HepG2 (cell line): ENCODE measurements around the gene INO80B. TPM values are rescaled to one million over a fixed set of nuclear protein-coding genes. Genes with fewer than 3 reads are reported as not detected.

Experiments used
- AHR ChIP-seq: IDR thresholded peaks from 2 replicates; pipeline ENCODE4 v1.6.1; 2018; ENCODE audit warnings: missing genetic modification reagents, missing compliant biosample characterization
- CHCHD3 ChIP-seq: sonication (generic); formaldehyde crosslinking; IDR thresholded peaks from 2 replicates; pipeline ENCODE4 v1.8.0; 2022; ENCODE audit warnings: mild to moderate bottlenecking, missing genetic modification reagents, moderate library complexity
- HHEX ChIP-seq: IDR thresholded peaks from 2 replicates; pipeline ENCODE4 v1.6.1; 2016; ENCODE audit warnings: control low read depth
- HNRNPUL1 ChIP-seq: fragments of 200-400 bp; formaldehyde crosslinking; IDR thresholded peaks from 2 replicates; pipeline ENCODE4 v1.6.1; 2017; ENCODE audit warnings: low read depth, mild to moderate bottlenecking, low read length, moderate library complexity
- ISL2 ChIP-seq: sonication (generic); formaldehyde crosslinking; IDR thresholded peaks from 2 replicates; pipeline ENCODE4 v1.5.0; 2020; ENCODE audit warnings: missing genetic modification reagents
- MED13 ChIP-seq: sonication (generic); formaldehyde crosslinking; IDR thresholded peaks from 2 replicates; pipeline ENCODE4 v1.5.0; 2020; ENCODE audit warnings: missing genetic modification reagents
- NR3C1 ChIP-seq: sonication (generic); formaldehyde crosslinking; IDR thresholded peaks from 2 replicates; pipeline ENCODE4 v1.4.0; 2020; ENCODE audit warnings: missing genetic modification reagents
- RFX3 ChIP-seq: IDR thresholded peaks from 2 replicates; pipeline ENCODE4 v1.6.1; 2016; ENCODE audit warnings: missing biosample characterization, missing genetic modification reagents
- RFXAP ChIP-seq: sonication (generic); formaldehyde crosslinking; IDR thresholded peaks from 2 replicates; pipeline ENCODE4 v1.4.0; 2020; ENCODE audit warnings: missing genetic modification reagents, borderline replicate concordance
- SNAPC2 ChIP-seq: sonication (generic); formaldehyde crosslinking; IDR thresholded peaks from 2 replicates; pipeline ENCODE4 v1.8.1; 2022; ENCODE audit warnings: mild to moderate bottlenecking, missing genetic modification reagents
- SPEN ChIP-seq: sonication (generic); formaldehyde crosslinking; IDR thresholded peaks from 2 replicates; pipeline ENCODE4 v1.5.1; 2020; ENCODE audit warnings: low read depth, mild to moderate bottlenecking, missing genetic modification reagents
- ZBTB8A ChIP-seq: sonication (generic); formaldehyde crosslinking; IDR thresholded peaks from 2 replicates; pipeline ENCODE4 v1.4.0; 2020; ENCODE audit warnings: mild to moderate bottlenecking, low read depth, missing genetic modification reagents, borderline replicate concordance
- ZC3H13 ChIP-seq: sonication (generic); formaldehyde crosslinking; IDR thresholded peaks from 2 replicates; pipeline ENCODE4 v1.8.1; 2023; ENCODE audit warnings: mild to moderate bottlenecking, missing genetic modification reagents, moderate library complexity
- ZFP90 ChIP-seq: sonication (generic); formaldehyde crosslinking; IDR thresholded peaks from 2 replicates; pipeline ENCODE4 v1.8.0; 2022; ENCODE audit warnings: missing genetic modification reagents, mild to moderate bottlenecking, inconsistent platforms, borderline replicate concordance
- ZKSCAN8 ChIP-seq: IDR thresholded peaks from 2 replicates; pipeline ENCODE4 v1.6.1; 2016; ENCODE audit warnings: borderline replicate concordance, missing genetic modification reagents, missing compliant biosample characterization
- ZNF326 ChIP-seq: sonication (generic); formaldehyde crosslinking; IDR thresholded peaks from 2 replicates; pipeline ENCODE4 v1.4.0; 2020; ENCODE audit warnings: missing genetic modification reagents, borderline replicate concordance
- ZNF333 ChIP-seq: sonication (generic); formaldehyde crosslinking; IDR thresholded peaks from 2 replicates; pipeline ENCODE4 v1.4.0; 2020; ENCODE audit warnings: mild to moderate bottlenecking, missing genetic modification reagents, borderline replicate concordance
- ZNF337 ChIP-seq: sonication (generic); formaldehyde crosslinking; IDR thresholded peaks from 2 replicates; pipeline ENCODE4 v1.5.1; 2020; ENCODE audit warnings: missing genetic modification reagents, low read depth, mild to moderate bottlenecking, borderline replicate concordance
- ZNF672 ChIP-seq: sonication (generic); formaldehyde crosslinking; IDR thresholded peaks from 2 replicates; pipeline ENCODE4 v1.8.1; 2022; ENCODE audit warnings: missing genetic modification reagents
- ZSCAN25 ChIP-seq: sonication (generic); formaldehyde crosslinking; IDR thresholded peaks from 2 replicates; pipeline ENCODE4 v1.8.0; 2022; ENCODE audit warnings: mild to moderate bottlenecking, missing genetic modification reagents
- polyA plus RNA-seq, 8 experiments: library from polyadenylated mRNA; depleted of rRNA in 3 of 8; stranded (reverse) in 7 of 8; unstranded in 1 of 8; fragments of >200 nt; fragmentation: Illumina TruSeq in 4 of 8; extraction: Trizol in 4 of 8; gene quantifications; 2 replicates each; pipeline versions ENCODE4 v1.2.1 to v1.2.3, GENCODE V29; 2011 to 2016; ENCODE audit warnings: low read depth in 4 of 8, missing spikeins in 1 of 8, mixed read lengths in 1 of 8; ENCODE audit not compliant: insufficient read depth in 1 of 8
- total RNA-seq, 5 experiments: library from RNA; depleted of rRNA; stranded (reverse); fragments of >200 nt; fragmentation: Illumina TruSeq; extraction: Trizol; gene quantifications; 2 replicates each; pipeline ENCODE4 v1.2.3, GENCODE V29; 2016; ENCODE audit warnings: low read depth in 1 of 5
- TF ChIP-seq, protein P1 (sequence below): sonication (generic); formaldehyde crosslinking; IDR thresholded peaks from 2 replicates; pipeline ENCODE4 v1.9.0; 2021; ENCODE audit warnings: missing genetic modification reagents, borderline replicate concordance
- TF ChIP-seq, protein P2 (sequence below): sonication (generic); formaldehyde crosslinking; IDR thresholded peaks from 2 replicates; pipeline ENCODE4 v1.5.0; 2020; ENCODE audit warnings: mild to moderate bottlenecking, missing genetic modification reagents, moderate library complexity
- TF ChIP-seq, protein P3 (sequence below): sonication (generic); formaldehyde crosslinking; IDR thresholded peaks from 2 replicates; pipeline ENCODE4 v1.8.1; 2023; ENCODE audit warnings: mild to moderate bottlenecking, moderate library complexity, missing genetic modification reagents

The INO80B gene
- total and polyA plus RNA-seq, 2 of the 13 experiments (the other 11 are each of a cell fraction or from before 2014, with no cell fraction given), result 6.2 to 14.5 TPM

GRCh38 chr2:74441690-74442482 is 13.0 kb upstream of the INO80B start, which contains the start of gene RTKN (continued):
- TF ChIP-seq RFX3 (CRISPR knock-in tag) (peak; percentile 33; the same call in 1 of the 2 replicates), RFXAP (CRISPR knock-in tag) (peak; percentile 72; the same call in 1 of the 2 replicates), ISL2 (CRISPR knock-in tag) (no peak), NR3C1 (CRISPR knock-in tag) (no peak), AHR (no peak; the same call in 1 of the 2 replicates), SPEN (CRISPR knock-in tag) (peak; percentile 79), ZNF337 (0 out of 2 replicates have a peak, but pooled peaks have one; percentile 66), HHEX (CRISPR knock-in tag) (no peak), CHCHD3 (CRISPR knock-in tag) (peak; percentile 90), ZFP90 (CRISPR knock-in tag) (peak; percentile 65; the same call in 1 of the 2 replicates), SNAPC2 (CRISPR knock-in tag) (peak; percentile 96; the same call in 1 of the 2 replicates), MED13 (peak; percentile 84; the same call in 1 of the 2 replicates), ZSCAN25 (CRISPR knock-in tag) (peak; percentile 43), ZNF326 (CRISPR knock-in tag) (no peak; the same call in 1 of the 2 replicates), HNRNPUL1 (0 out of 2 replicates have a peak, but pooled peaks have one; percentile 70), ZNF333 (no peak; the same call in none of the 2 replicates), ZC3H13 (CRISPR knock-in tag) (0 out of 2 replicates have a peak, but pooled peaks have one; percentile 82), ZBTB8A (CRISPR knock-in tag) (no peak), ZKSCAN8 (peak; percentile 58; the same call in 1 of the 2 replicates), ZNF672 (CRISPR knock-in tag) (no peak)
- TF ChIP-seq, protein P1, sequence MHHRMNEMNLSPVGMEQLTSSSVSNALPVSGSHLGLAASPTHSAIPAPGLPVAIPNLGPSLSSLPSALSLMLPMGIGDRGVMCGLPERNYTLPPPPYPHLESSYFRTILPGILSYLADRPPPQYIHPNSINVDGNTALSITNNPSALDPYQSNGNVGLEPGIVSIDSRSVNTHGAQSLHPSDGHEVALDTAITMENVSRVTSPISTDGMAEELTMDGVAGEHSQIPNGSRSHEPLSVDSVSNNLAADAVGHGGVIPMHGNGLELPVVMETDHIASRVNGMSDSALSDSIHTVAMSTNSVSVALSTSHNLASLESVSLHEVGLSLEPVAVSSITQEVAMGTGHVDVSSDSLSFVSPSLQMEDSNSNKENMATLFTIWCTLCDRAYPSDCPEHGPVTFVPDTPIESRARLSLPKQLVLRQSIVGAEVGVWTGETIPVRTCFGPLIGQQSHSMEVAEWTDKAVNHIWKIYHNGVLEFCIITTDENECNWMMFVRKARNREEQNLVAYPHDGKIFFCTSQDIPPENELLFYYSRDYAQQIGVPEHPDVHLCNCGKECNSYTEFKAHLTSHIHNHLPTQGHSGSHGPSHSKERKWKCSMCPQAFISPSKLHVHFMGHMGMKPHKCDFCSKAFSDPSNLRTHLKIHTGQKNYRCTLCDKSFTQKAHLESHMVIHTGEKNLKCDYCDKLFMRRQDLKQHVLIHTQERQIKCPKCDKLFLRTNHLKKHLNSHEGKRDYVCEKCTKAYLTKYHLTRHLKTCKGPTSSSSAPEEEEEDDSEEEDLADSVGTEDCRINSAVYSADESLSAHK (CRISPR knock-in tag), result no peak
- TF ChIP-seq, protein P2, sequence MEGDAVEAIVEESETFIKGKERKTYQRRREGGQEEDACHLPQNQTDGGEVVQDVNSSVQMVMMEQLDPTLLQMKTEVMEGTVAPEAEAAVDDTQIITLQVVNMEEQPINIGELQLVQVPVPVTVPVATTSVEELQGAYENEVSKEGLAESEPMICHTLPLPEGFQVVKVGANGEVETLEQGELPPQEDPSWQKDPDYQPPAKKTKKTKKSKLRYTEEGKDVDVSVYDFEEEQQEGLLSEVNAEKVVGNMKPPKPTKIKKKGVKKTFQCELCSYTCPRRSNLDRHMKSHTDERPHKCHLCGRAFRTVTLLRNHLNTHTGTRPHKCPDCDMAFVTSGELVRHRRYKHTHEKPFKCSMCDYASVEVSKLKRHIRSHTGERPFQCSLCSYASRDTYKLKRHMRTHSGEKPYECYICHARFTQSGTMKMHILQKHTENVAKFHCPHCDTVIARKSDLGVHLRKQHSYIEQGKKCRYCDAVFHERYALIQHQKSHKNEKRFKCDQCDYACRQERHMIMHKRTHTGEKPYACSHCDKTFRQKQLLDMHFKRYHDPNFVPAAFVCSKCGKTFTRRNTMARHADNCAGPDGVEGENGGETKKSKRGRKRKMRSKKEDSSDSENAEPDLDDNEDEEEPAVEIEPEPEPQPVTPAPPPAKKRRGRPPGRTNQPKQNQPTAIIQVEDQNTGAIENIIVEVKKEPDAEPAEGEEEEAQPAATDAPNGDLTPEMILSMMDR (CRISPR knock-in tag), result peak; percentile 38
- TF ChIP-seq, protein P3, sequence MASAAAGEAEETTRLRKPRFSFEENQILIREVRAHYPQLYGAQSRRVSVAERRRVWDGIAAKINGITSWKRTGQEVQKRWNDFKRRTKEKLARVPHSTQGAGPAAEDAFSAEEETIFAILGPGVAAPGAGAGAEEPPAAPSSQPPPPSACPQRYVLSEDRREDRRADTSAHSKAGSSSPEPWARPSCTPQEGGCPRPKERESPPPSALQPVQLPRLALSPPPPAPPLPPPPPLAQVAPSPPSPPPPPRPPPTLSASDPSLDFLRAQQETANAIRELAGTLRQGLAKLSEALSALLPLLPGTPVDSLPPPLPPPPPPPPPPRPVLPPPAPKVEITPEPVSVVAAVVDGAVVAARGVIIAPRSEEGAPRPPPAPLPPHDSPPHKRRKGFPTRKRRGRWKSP, result peak; percentile 82
